NCI-H2081 (cell line): ENCODE data around the gene NMRK2.
"Not testable (repeated sequence)": the region's sequence is repeated elsewhere in the genome, so short reads cannot be mapped to it uniquely, and the experiment has no call there.

Experiments used
- DNase-seq, 2 experiments: peaks; one replicate each; lab custom pipeline; 2025; lab: John Stamatoyannopoulos, UW

The NMRK2 gene

DNA sequence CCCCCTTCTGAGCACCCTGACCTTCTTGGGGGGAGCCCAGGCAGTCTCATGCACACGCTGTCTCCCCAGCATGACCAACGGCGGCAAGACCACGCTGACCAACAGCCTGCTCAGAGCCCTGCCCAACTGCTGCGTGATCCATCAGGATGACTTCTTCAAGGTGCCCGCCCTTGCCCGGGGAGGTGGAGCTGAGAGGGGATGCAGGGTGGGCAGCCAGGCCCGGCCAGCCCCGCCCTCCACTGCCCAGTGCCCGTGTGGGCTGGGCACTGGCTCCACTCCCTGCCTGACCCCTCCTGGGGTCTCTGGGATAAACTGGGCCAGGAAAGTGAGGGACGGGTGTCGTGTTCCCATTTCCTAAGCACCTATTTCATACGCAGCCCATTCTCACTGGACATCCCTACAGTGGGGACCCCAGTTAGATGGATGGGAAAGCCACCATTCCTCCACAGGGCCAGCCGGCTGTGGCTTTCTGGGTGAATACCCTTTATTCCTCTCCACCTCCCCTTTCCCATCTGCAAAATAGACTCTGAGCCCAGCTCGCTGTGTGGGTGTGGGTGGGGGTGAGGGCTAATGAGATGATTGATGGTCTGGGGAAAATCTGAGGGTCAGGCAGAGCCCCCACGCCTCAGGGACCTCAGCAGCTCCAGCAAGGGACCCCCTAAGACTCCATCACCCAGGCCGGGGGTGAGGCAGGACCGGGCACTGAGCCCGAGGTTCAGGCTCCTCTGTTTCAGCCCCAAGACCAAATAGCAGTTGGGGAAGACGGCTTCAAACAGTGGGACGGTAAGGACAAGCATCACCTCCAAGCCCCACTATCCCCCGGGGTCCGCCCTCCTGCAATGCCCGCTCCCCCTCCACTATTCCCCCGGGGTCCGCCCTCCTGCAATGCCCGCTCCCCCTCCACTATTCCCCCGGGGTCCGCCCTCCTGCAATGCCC is 3.9 kb downstream of the NMRK2 start:
- DNase-seq, result no peak

DNA sequence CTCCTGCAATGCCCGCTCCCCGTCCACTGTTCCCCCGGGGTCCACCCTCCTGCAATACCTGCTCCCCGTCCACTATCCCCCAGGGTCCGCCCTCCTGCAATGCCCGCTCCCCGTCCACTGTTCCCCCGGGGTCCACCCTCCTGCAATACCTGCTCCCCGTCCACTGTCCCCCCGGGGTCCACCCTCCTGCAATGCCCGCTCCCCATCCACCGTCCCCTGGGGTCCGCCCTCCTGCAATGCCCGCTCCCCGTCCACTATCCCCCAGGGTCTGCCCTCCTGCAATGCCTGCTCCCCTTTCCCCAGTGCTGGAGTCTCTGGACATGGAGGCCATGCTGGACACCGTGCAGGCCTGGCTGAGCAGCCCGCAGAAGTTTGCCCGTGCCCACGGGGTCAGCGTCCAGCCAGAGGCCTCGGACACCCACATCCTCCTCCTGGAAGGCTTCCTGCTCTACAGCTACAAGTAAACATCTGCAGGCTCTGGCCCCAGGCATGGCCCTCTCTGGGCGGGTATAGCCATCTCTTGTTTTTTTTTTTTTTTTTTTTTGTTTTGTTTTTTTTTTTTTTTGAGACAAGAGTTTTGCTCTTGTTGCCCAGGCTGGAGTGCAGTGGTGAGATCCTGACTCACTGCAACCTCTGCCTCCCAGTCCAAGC is 5.6 kb downstream of the NMRK2 start:
- not testable (repeated sequence) for DNase-seq

DNA sequence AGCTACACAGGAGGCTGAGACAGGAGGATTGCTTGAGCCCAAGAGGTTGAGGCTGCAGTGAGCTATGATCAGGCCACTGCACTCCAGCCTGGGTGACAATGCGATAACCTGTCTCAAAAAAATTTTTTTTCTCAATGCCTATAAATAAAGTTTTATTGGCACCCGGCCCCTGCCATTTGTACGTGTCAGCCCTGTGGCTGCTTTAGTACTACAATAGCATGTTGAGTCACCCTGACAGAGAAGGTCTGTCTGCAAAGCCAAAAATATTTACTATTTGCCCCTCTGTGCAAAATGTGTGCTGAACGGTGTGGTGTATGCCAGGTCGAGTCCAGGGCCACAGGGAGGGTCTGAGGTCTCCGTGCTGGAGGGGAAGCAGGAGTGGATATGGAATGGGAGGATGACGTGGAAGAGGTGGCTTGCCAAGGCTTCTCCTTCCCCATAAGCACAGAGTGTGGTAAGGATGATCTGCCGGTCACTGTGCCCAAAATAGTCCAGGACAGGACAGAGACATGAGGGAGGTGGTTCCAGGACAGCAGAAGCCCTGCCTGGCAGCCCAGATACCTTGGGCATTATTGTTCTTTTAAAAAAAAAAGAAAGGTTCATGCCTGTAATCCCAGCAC is 10.0 kb downstream of the NMRK2 start:
- no peak for DNase-seq

DNA sequence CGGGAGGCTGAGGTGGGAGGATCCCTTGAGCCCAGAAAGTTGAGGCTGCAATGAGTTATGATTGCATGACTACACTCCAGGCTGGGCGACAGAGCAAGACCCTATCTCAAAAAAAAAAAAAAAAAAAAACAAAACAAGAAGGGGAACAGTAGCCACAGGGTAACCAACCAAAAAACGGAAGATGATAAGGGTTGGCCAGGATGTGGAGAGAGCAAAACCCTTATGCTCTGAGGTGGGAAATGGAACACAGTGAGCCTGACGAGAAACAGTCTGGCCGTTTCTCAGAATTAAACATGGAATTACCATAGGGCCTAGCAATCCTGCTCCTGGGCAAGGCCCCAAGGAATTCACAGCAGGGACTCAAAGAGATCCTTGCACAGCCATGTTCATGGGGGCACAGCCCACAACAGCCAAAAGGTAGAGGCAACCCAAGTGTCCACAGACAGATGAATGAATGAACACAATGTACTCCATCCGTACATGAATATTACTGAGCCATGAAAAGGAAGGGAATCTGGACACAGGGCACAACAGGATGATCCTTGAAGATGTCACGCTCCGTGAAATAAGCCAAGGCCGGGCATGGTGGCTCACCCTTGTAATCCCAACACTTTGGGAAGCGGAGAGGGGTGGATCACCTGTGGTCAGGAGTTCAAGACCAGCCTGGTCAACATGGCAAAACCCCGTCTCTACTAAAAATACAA is 11.3 kb downstream of the NMRK2 start:
- no peak for DNase-seq

DNA sequence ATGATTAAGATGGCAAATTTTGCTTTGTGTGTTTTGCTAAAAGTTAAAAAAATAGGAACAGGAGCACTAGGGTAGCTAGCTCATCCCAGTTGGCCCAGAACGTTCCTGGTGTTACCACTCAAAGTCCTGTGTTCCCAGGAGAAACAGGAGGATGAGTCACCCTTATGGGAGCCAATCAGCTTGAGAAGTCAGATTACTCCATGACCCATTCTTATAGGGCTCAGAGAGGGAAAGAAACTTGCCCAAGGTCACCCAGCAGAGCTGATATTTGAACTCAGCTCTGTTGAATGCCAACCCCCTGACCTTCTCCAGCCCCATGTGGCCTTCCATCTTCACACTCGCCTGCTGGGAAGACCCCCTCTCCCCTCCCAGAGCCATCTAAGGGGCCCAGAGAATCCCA is 13.0 kb downstream of the NMRK2 start:
- no peak for DNase-seq

DNA sequence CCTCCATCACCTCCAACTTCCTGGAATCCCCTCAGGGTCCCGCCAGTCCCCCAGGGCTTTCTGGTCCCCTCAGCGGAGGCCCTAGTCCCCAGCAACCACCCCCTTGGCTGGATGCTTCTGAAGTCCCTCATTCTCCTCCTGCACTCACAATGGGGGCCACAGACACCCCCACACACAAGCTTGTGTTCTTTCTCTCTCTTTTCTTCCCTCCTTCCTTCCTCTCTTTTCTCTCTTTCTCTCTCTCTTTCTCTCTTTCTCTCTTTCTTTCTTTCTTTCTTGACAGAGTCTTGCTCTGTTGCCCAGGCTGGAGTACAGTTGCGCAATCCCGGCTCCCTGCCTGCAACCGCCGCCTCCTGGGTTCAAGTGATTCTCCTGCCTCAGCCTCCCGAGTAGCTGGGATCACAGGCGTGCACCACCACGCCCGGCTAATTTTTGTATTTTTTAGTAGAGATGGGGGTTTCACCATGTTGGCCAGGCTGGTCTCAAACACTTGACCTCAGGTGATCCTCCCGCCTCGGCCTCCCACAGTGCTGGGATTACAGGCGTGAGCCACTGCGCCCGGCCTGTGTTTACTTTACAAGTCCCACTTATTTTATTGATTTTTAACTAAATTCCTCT is 14.6 kb downstream of the NMRK2 start:
- DNase-seq, result not testable (repeated sequence)

DNA sequence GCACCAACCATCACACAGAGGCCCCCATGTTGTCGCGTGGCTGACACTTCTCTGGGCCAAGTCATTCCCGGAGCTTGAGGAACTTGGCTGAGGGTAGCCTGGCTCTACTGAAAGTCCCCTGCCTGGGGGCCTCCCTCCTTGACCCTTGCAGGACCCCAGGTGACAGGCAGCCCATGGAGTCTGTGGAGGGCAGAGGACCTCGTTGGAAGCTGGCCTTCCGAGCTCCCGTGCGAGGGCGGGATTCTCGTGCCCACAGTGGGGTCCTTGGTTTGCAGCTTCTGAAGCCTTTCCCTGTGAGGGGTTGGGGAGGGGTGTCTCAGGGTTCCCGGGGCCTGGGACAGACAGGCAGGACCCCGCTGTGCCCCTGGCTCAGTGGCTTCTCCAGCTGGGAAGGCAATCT is 16.4 kb downstream of the NMRK2 start:
- no peak for DNase-seq

DNA sequence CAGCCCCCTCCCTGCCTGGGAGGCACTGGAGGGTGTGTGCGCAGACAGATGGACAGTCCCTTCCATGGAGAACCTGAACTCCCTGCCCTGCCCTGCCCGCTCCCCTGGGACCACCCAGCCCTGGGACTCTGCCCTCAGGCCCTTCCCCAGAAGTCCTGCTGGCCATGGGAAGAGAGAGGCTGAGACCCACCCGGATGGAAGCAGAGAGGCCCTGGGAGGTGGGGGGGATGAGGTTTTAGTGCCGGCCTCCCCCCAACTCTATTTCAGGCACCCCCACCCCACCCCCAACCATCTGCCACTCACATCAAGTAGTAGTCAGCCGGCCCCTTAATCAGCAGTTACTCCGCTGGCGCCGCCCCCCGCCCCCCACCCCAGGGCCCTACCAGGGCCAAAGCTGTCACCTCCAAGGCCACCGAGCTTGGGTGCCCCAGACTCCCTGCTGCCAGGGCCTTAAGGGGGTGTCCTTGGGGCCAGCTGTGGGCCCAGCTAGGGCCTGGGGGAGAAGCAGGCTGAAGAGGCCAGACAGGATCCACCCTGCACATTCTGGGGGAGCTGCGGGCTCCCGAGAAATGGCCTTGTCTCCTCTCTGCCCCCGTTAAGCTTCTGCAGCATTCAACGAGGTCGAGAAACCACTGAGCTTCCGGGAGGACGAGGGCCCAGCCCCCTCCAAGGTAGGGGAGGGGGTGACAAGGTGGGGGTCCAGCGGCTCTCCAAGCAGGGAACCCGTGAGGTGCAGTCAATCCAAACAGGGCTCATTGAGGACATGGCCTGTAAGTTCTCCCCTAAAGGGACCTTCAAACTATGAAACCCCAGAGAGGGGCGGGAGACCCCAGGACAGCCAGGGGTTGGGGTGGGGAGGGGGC is 17.4 kb downstream of the NMRK2 start:
- no peak for DNase-seq

DNA sequence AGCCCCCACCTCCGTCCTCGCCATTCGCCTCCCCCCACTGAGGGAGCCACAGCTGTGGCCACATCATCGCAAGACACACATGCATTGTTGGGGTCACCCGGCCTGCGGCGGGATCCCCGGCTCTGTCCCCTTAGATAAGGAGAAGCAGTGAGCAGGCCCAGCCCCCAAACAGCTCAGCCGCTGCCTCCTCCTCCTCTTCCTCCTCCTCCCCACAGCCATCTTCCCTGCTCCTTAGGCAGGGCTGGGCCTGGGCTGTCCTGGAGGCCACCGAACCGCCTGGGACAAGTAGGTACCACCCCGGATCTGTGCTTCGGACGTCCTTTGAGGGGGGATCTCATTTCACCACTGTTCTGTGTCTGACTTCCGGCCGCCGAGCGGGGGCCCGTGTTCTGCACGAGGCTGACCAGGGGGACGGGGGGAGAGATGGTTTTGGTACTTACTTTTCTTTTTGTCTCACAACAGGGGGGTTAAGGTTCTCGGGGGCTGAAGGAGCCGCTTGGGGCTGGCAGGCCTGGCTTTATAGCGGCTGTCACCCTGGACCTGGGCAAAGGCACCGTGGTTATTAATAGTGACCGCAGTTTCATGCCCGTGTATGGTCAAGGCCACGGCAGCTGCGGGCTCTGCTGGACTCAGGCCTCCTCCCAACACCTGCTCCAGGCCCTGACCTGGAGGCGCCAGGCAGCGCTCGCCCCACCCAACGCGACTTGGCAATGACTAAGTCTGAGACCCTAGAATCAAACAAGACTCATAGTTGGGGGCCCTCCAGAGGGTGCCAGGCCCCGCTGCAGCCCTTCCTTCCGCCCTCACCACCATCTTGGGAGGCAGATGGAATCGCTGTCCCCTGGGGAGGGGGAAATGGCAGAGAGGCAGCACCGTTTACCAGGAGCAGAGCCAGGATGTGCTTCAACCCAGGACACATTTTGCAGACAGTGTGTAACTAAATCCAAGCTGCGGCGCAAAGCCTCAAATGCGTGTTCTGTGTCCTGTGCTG is 18.3 kb downstream of the NMRK2 start:
- no peak for DNase-seq

DNA sequence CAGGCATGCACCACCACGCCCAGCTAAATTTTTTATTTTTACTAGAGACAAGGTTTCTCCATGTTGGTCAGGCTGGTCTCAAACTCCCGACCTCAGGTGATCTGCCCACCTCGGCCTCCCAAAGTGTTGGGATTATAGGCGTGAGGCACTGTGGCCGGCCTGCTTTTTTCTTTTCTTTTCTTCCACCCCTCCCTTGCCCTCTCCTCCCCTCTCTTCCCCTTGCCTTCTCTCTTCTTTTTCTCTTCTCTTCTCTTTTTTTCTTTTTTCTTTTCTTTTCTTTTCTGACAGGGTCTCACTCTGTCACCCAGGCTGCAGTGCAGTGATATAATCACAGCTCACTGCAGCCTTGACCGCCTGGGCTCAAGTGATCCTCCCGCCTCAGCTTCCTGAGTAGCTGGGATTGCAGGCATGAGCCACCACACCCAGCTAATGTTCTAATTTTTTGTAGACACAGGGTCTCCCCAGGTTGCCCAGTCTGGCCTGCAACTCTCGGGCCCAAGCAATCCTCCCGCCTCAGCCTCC is 19.9 kb downstream of the NMRK2 start:
- DNase-seq, result not testable (repeated sequence)

DNA sequence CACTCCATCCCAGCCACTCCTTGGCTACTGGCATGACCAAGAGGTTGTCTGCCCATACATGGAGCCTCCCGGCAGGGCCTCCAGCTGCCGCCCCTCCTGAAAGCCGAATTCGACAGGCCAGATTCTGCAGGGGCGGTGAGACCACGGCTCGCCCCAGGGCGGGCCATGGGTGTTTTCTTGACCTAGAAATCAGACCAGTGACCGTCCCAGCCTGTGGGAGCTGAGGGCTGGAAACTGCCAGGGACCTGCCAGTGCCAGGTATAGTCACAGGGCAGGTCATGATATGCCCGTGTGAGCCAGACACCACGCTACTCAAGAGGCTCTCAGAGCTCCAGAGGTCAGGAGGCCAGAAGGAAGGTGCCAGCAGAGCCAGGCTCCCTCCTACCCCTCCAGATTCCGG is 21.2 kb downstream of the NMRK2 start:
- DNase-seq, result no peak

DNA sequence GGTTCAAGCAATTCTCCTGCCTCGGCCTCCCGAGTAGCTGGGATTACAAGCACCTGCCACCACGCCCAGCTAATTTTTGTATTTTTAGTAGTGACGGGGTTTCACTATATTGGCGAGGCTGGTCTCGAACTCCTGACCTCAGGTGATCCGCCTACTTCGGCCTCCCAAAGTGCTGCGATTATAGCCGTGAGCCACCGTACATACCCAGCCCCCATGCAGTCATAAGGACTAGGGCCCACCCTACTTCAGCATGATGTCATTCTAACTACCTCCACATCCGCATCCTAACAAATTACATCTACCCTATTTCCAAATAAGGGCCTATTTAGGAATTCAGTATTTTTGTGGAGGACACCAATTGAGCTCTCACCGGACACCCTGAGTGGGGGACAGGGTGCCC is 22.4 kb downstream of the NMRK2 start:
- not testable (repeated sequence) for DNase-seq

DNA sequence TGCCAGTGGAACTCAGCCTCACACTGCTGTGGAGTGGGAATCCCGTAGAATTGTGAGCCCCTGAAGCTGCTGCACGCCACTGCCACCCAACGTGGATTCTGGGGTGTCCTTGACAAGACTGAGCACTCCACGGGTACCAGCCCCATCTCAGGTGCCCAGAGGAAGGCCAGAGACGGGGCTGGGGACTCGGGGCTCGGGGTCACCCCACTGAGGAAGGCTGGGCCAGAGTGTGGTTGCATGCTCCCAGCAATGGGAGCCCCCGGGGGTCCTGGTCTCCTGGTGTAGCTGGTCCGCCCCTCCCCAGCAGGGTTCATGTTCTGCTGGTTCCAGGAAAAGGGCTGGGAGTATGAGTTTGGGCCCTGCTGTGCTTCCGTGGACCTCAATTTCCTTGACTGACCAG is 22.8 kb downstream of the NMRK2 start:
- DNase-seq, result no peak

DNA sequence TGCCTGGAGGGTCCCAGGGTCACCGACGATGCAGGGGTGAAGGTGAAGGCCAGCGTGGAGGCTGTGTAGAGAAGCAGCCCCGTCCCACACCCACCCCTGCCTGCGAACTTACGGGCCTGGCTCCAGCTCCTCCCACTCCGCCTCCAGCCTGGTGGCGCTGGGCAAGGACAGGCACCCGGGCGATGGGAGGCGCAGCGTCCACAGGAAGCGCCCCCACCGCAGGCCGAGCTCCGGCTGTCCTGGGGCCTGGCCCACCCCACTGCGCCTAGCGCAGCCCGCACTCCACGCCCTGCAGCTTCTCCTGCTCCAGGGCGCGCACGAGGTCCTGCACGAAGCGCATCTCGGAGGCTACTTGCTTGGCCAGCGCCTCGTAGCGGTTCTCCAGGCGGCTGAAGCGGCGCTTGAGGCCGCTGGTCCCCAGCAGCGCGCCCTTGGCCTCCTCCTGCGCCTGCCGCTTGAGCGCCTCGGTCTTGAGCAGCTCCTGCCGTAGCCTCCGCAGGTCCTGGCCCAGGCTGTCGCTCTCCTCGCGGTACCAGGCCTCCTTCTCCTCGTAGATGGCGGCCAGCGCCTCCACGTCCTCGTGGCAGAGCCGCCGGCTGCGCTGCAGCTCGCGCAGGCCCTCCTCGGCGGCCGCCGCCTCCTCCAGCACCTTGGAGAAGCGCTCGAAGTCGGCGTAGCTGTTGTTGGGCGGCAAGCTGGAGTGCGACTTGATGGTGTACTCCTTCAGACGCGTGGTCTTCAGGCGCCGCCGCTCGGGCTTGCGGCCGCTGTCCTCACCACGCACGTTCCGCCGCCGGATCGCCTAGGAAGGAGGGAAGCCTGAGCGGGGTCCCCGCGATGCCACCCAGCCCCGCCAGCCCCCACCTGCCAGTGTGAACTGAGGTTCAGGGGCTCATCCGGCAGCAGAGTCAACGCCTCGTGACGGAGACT is 26.2 kb downstream of the NMRK2 start:
- DNase-seq, result no peak

DNA sequence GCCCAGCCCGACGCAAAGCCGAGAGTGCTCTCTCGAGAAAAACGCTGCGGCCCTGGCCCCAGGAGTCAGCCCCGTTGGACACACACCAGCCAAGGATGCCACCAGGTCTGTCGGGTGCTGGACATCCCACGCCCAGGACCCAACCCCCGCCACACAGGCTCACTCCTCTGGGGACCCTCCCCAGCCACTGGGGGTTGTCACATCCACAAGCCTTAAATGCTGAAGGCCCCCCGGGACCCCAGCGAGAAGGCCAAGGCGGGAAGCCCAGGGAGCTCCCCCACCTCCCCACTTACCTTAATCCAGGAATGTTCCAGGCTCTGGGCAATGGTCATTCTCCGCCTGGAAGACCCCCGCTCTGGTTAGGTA is 26.9 kb downstream of the NMRK2 start:
- DNase-seq, result no peak

DNA sequence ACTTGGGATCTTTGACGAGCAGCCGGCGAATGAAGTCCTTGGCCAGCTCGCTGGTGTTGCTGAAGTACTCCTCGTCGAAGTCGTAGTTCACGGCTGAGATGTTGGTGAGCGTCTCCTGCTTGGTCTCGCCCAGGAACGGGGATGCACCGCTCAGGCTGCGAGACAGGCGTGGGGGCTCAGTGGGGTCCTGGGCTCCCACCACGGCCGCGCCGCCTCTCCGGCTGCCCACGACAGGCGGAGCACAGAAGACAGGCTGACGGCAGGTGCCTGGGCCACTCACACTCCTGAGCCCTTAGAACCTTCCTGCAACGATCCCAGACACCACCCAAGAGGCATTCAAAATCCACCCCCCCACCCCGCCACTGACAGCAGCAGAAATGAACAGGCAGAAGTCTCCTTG is 28.1 kb downstream of the NMRK2 start:
- DNase-seq, result no peak

DNA sequence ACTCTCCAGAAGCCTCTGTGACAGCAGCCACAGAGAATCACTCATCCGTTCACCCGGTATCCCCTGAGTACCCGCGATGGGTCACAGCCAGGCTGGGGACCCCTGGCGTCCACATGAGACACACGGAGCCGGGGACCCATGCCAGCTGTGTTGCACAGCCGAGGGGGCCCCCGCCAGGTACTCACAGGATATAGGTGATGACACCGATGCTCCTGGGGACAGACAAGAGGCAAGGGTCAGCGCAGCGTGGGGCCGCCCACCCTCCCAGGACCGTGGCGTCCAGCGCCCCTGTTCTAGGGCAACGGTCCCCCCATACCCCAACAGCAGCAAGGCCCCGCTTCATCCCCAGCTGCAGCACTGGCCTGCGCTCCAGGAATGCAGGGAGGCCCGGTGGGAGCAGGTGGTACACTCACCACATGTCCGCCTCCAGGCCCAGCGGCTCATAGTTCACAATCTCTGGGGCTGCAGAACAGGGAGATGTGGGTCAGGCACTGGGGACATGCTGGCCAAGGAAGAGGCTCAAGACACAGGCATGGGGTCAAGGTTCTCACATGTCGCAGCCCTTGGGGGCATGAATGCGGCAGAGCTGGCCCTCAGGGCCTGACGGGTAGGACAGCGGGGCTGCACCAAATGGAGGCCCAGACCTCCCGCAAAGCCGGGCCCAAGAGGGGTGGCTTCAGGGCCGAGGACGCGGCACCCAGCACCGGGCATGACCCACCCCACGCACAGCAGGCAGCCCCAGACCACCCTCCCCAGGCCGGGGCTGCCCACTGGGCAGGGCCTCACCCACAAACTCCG is 30.8 kb downstream of the NMRK2 start:
- no peak for DNase-seq
